T-helper 1 cell (primary cell): ENCODE results near the gene PPP1R36.
A peak's percentile ranks its signal among the peaks of the same experiment; 100 is the strongest.
"Not testable (repeated sequence)": the region's sequence is repeated elsewhere in the genome, so short reads cannot be mapped to it uniquely, and the experiment has no call there.

Source experiments
- DNase-seq, 5 donors: peaks; one replicate each; pipeline ENCODE4 v3.0.0-alpha.2; 2012 to 2020

PPP1R36 gene

DNA sequence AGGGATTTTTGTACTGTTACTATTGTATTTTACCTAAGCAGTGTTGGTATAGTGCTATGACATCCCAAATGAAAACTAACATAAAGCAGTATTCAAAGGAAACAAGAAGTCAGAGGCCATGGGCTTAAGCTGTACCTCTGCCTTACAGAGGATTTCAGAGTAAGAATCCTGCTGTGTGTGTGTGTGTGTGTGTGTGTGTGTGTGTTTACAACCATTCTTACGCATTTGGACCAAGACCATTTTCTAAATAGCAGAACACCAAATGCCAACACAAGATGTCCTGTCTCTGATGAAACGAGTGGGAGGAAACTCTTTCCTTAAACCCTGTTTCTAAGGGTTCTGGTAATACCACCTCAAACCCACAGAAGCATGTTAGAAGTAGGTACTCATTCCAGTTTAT lies 64.4 kb downstream of the PPP1R36 start:
- no peak for DNase-seq

DNA sequence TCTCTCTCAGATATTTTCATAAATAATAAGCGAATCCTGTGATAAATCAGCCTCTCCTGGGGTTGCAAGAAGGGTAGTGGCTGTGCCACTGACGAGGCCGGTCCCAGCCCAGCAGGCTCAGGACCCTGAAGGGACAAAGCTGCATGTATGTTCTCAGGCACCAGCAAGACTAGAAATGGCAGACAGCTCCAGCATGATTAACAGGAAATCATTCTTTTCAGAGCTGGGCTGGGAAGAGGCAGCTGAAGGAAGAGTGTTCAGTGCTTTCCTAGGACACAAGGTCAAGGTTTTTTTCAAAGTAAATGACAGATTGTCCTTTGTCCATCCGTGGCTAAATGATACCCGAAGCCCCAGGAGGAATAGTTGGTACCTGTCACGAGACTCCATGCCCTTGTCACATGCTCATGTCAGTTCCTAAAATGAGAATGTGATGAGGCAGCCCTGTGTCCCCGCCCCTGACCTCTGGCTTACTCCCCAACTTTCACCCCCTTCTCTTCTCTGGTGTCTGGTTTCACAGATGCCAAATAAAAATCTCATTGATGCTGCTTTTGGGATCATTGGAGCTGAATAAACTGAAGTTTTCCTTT lies 65.1 kb downstream of the PPP1R36 start:
- DNase-seq: no peak

DNA sequence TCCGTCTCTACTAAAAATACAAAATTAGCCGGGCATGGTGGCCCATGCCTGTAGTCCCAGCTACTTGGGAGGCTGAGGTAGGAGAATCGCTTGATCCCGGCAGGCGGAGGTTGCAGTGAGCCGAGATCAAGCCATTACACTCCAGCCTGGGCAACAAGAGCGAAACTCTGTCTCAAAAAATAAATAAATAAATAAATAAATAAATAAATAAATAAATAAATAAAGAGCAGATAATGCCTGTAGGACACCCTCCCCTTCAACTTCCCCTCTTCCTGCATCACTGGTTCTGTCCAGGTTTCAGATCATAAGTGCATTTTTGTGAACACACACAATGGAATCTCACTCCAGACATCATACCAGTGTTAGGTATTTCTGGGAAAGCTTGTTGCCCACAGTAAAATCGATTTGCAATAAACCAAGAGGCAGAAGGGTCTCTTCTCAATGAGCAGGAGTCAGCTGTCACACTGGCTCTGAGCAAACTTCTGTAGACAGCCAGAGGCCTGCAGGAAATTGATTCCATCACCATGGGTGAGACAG lies 68.2 kb downstream of the PPP1R36 start:
- not testable (repeated sequence) for DNase-seq

DNA sequence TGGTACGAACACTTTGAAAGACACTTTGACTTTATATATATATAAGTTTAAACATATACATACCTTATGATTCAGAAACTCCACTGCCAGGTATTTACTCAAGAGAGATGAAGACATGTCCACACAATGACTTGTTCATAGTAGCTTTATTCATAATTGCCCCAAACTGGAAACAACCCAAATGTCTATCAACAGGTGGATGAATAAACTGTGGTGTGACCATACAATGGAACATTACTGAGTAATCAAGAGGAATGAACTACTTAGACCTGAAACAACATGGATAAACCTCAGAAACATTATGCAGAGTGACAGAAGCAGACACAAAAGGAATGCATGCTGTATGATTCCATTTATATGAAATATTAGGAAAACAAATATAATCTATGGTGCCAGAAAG lies 71.1 kb downstream of the PPP1R36 start:
- DNase-seq: no peak

DNA sequence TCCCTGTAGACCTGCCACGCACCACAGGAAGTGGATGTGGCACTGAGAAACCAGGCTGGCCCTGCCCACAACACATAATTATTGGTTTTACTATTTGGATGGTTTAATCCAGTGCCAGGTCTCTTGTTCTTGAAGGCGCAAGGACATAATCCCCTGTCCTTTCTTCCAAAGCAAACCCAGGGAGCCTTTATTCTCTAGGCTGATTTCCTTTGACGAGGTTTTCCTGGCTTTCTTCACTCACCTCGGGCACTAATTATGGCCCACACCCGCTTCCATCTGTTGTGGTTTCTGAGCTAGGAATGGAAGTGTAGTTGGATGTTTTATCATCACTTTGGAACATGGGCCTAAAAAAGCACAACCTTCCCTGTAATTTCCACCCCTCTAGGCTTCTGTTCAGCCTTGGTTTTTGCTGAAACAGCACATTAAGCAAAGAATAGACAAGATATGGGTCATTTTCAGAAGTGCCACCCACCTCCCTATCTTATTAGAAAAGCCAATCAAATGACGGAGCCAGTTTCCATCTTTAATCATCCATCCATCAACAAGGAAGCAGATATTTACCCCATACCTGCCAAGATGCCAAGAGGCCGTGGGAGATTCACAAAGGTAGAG lies 73.9 kb downstream of the PPP1R36 start:
- no peak for DNase-seq

DNA sequence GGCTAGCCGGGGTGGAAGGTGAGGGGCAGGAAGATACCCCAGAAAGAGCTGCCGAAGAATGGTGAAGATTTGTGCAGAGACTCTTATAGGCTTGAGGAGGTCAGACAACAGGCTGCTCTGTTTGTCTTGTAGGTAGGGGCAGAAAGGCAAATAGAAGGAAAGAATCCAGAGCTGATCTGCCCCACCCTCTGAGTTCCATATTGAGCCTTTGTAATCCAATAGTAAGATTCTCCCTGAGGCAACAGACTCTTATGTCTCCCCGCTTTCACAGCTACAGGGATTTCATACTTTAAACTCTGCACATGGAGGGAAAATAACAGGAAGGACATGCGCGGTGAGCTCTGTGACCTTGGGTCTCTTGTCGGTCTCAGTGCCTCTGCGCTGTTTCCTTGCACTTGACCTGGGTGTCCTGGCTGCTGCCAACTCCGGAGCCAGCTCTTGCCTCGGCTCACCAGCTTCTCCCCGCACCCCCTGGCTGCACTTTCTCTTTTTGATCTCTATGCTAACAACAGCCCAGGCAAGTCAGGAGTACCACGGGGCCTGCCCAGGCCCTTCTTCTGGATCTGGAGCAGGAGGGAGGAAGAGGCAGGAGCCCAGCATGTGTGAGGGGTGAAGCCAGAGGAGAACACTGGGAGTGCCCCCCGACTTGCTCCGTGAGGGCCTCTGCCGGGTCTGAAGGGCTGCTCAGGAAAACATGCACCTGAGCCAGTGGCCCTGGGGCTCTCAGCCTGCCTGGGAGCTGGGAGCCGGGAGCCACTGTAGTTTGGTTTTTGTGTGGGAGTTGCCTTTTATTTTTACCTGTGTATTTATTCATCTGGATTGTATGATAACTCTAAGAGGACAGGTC lies 75.8 kb downstream of the PPP1R36 start:
- DNase-seq: no peak

DNA sequence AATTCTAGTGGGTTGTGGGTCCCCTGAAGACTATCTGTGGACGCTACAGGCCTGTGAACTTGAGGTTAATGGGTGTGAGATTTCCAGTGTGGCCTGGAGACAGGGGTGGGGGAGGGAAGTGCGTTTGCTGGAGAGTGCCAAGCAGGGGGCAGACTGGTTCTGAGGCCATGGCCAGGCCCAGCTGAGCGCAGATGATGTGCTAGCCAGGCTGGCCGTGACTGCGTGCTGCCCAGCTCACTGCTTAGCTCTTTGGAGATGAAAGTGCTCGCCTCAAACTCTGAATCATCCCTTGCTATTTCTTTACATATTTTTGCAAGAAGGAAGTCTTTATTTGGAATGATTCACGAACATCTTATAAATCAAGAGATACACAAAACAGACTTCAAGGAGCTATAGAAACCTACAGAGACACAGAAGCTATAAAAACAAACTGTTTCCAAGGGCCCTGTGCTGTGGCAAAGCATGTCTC lies 79.2 kb downstream of the PPP1R36 start:
- no peak for DNase-seq

DNA sequence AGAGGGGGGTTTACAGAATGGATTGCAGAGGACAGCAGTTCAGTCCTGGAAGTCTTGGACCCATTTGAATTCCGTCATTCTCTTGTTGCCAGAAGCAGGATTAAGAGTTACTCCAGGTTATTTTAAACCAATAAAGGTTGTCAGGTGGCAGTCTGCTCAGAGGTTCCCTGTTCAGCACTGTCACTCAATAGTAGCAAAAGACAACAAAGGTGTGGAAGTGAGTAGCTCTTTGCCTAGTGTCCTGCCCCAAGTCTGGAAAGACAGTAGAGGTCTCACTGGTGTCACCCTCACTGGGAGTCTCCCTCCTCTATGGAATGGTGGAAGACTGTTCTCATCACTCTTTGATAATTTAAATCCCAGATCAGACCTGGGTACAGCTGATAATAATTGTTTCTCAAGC lies 81.0 kb downstream of the PPP1R36 start:
- DNase-seq: no peak

DNA sequence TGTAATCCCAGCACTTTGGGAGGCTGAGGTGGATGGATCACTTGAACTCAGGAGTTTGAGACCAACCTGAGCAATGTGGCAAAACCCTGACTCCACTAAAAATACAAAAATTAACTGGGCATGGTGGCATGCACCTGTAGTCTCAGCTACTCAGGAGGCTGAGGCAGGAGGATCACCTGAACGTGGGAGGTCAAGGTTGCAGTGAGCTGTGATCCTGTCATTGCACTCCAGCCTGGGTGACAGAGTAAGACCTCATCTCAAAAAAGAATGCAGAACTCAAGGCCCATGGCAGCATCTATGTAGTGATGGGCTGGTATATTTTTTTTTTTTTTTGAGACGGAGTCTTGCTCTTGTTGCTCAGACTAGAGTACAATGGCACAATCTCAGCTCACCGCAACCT lies 81.5 kb downstream of the PPP1R36 start:
- not testable (repeated sequence) for DNase-seq

DNA sequence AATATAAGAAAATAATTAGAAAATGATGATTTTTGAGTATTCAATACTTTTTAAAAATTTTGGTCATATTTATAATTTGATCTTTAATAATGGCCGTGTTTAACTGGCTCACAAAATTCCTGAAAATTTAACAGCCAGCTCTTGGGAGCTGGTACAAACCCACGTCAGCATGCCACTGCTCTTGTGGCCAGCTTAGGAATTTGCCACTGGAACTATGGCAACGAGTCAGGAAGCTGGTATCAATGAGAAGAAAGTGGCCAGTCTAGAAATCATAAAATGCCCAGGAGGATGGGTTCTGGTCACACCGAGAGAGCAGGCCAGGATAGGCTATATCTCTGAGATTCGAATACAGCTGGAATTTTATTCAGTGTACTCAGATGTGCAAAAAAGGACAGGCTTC lies 82.3 kb downstream of the PPP1R36 start:
- no peak for DNase-seq

DNA sequence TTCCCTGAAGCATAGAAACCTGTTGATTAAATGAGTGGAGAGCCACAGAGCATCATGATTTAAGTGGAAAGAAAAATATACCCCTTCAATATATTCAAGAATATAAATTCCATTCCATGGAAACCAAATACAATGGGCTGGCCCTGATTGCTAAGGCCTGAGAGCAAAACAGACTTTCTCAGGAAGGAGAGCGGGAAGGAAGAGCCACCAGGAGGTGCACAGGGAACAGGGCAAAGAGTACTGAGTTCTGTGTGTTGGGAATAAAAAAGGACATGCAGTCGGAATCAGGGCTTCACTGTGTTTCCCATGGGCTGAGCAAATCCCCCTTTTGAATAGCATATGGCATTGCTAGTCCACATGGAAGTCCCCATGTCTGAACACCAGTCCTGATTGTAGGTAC lies 84.8 kb downstream of the PPP1R36 start:
- DNase-seq: no peak

DNA sequence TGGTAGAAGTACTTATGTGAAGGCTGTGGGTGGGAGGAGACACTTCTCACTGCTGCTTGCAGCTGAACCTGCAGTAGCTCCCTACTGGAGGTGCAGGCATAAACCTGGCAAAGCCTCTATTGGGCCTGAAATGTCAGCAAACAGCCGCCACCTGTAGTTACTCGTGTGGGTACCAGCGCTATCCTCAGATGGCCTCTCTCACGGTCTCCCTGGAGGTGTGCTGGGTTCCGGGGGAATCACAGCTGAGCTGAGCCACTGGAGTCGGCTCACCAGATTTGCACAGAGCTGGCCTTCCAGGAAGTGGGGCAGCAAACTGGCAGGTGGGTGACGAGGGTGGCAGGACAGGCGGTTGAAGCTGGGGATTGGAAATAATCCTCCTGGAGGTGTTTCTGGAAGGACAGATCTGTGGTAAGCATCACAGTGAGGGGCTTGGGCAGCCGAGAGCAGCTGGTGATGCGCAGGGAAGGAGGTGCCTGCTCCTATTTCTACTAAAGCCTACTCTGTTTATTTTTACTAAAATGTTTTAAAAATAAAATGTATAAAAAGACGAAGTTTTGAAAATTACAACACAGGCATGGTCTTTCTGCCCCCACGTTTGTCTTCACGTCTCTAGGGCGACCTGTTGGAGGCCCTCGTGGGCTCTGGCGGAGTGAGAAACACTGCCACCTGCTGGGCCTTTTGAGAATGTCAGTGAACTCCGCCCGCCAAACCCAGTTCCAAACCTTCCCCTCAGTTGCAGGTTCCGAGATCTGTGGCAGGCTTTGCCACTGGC lies 86.6 kb downstream of the PPP1R36 start:
- peak; percentile 26 to 62 (median 51) for DNase-seq

DNA sequence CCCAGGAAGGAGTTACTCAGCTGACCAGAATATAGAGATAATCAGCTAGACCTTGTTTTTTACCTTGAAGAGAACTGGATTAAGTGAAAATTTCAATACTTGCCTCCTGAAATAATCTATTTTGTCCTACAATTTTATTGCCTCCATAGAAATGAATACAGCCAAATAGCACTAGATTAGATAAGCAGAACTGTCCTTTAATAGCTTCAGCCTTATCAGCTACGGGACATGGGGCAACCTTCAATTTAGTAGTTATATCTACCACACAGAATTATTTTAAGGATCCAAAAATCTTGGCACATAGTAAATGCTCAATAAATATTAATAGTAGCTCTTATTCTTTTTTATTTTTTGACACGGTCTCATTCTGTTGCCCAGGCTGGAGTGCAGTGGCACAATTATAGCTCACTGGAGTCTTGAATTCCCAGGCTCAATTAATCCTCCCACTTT lies 87.2 kb downstream of the PPP1R36 start:
- no peak for DNase-seq

DNA sequence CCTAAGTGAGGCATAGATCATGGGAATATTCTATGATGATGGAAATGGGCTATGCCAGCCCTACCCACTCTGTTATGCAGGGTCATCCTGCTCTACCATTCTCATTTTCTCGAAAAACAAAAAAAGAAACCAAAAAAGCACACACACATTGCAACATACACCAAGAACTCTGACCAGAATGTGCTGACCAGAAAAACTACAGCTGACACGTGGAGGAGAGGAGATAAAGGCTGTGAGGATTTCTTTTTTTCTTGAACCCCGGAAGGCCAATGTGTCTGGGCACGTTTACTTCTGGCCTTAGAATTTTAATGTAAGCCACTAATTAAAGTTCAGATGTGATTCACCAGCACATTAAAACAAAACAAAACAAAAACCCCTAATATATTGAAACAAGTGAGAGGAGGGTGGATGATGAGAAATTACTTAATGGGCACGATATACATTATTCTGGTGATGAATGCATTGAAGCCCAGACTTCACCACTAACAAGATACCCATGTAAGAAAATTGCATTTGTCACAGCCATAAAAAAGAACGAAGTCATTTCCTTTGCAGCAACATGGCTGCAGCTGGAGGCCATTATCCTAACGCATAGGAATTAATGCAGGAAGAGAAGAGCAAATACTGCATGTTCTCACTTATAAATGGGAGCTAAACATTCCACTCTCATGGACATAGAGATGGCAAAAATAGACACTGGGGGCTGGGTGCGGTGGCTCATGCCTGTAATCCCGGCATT lies 88.1 kb downstream of the PPP1R36 start:
- DNase-seq: no peak

DNA sequence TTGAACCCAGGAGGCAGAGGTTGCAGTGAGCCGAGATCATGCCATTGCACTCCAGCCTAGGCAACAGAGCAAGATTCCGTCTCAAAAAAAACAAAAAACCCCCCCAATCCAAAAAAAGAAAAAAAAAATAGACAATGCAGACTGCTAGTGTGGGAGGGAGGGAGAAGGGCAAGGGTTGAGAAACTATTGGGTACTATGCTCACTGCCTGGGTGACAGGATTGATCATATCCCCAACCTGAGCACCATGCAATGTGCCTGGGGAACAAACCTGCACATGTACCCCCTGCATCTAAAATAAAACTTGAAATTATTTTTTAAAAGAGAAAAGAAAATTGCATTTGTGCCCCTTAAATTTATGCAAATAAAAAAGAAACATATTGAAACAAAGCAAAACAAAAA lies 88.9 kb downstream of the PPP1R36 start:
- DNase-seq: no peak
